GM12892 (cell line): ENCODE results near the gene BEX4.
"Not testable (repeated sequence)": the region's sequence is repeated elsewhere in the genome, so short reads cannot be mapped to it uniquely, and the experiment has no call there.

ENCODE experiments used
- POLR2A ChIP-seq: IDR thresholded peaks from 2 replicates; pipeline ENCODE4 v1.6.1; 2011; ENCODE audit warnings: low read depth, low read length, control low read depth
- POLR2AphosphoS5 ChIP-seq: IDR thresholded peaks from 2 replicates; pipeline ENCODE4 v1.6.1; 2011; ENCODE audit warnings: low read depth, low read length, control low read depth
- TAF1 ChIP-seq: IDR thresholded peaks from 2 replicates; pipeline ENCODE4 v1.6.1; 2011; ENCODE audit warnings: low read depth, mild to moderate bottlenecking, control low read depth, low read length, borderline replicate concordance

DNA sequence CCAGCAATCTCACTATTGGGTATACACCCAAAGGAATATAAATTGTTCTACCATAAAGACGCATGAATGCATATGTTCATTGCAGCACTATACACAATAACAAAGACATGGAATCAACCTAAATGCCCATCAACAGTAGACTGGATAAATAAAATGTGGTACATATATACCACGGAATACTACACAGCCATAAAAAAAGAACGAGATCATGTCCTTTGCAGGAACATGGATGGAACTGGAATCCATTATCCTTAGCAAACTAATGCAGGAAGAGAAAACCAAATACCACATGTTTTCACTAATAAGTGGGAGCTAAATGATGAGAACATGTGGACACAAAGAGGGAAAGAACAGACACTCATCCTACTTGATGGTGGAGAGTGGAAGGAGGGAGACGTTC, 11.0 kb downstream of the BEX4 start:
- TF ChIP-seq TAF1, POLR2A, POLR2AphosphoS5: not testable (repeated sequence)
